Measurements from ENCODE around the gene PTX4. TPM values are rescaled to one million over a fixed set of nuclear protein-coding genes. Genes with fewer than 3 reads are reported as not detected.
A peak's percentile ranks its signal among the peaks of the same experiment; 100 is the strongest.

The PTX4 gene
- total RNA-seq, 1 donor from 2014 or later, result not detected

- DNase-seq, result no peak
- CTCF ChIA-PET, result no interaction called here
- no peak for TF ChIP-seq CTCF (IDR thresholded peaks at IDR 0.05)
- H3K27ac Mint-ChIP-seq, result no peak overlapping the region
- ATAC-seq (ENCODE audit: low read depth), result no peak
- POLR2A ChIA-PET, result interaction anchor here (0.6 to 1.7 kb wide), 6 partner anchors 12 to 58 kb away, joined by 3 to 12 read pairs (median 6); partner anchors contain the start of genes TELO2 and UQCC4
- intact Hi-C loops (cut with micrococcal nuclease), result no loop called here
- H3K36me3 Mint-ChIP-seq (ENCODE audit: low read depth), result peaks cover 5% of the 10 kb centered on the region
- H3K9me3 Mint-ChIP-seq, result peaks cover 3% of the 10 kb centered on the region
- peaks cover 62% of the 10 kb centered on the region for H3K4me1 Mint-ChIP-seq
- H3K4me3 Mint-ChIP-seq, result no peak overlapping the region
- no peaks in the 10 kb centered on the region for H3K27me3 Mint-ChIP-seq
Measured at GRCh38 chr16:1477033-1477432, 11.7 kb downstream of the PTX4 start.

GRCh38 chr16:1475552-1476114, 13.1 kb downstream of the PTX4 start:
- peaks cover 14% of the 10 kb centered on the region for H3K36me3 Mint-ChIP-seq (ENCODE audit: low read depth)
- POLR2A ChIA-PET, result interaction anchor here (0.9 to 1.7 kb wide), 3 partner anchors 17 to 202 kb away, joined by 3 to 8 read pairs (median 8); partner anchors contain the start of genes JPT2 and UQCC4
- TF ChIP-seq CTCF (IDR thresholded peaks at IDR 0.05), result no peak
- CTCF ChIA-PET, result no interaction called here
- peaks cover 63% of the 10 kb centered on the region for H3K4me1 Mint-ChIP-seq
- no peaks in the 10 kb centered on the region for H3K27me3 Mint-ChIP-seq
- DNase-seq, result no peak
- intact Hi-C loops (cut with micrococcal nuclease), result loop anchor here (1.0 kb wide), 5 partner anchors 16 to 137 kb away; partner anchors contain the start of genes CRAMP1, IFT140 and TELO2
- peak overlapping the region; percentile 92 for H3K27ac Mint-ChIP-seq
- peak overlapping the region; percentile 89 for H3K4me3 Mint-ChIP-seq
- H3K9me3 Mint-ChIP-seq, result no peaks in the 10 kb centered on the region
- no peak for ATAC-seq (ENCODE audit: low read depth)

- Mint-ChIP-seq H3K4me1 (peaks cover 63% of the 10 kb centered on the region), H3K9me3 (no peaks in the 10 kb centered on the region), H3K27me3 (no peaks in the 10 kb centered on the region), H3K4me3 (peak within 1 kb of the TSS; percentile 89), H3K36me3 (ENCODE audit: low read depth) (peaks cover 15% of the 10 kb centered on the region), H3K27ac (peak within 1 kb of the TSS; percentile 92)
- DNase-seq (peak; percentile 91), ATAC-seq (ENCODE audit: low read depth) (peak; percentile 84)
- ChIA-PET POLR2A (interaction anchor here (1.3 to 1.7 kb wide), 3 partner anchors 10 to 54 kb away, joined by 3 to 8 read pairs (median 8); partner anchors contain the start of gene UQCC4), CTCF (no interaction called here)
- TF ChIP-seq CTCF (IDR thresholded peaks at IDR 0.05), result no peak
- intact Hi-C loops (cut with micrococcal nuclease), result loop anchor here (1.0 kb wide), 5 partner anchors 16 to 137 kb away; partner anchors contain the start of genes CRAMP1, IFT140 and TELO2
Measured at GRCh38 chr16:1474796-1475551, 13.8 kb downstream of the PTX4 start, which contains the start of gene CLCN7. CLCN7 (minus strand) TSS chr16:1475028; CDS start chr16:1474974, 54 bp downstream.

- DNase-seq (no peak), ATAC-seq (ENCODE audit: low read depth) (peak; percentile 8)
- Mint-ChIP-seq H3K9me3 (no peaks in the 10 kb centered on the region), H3K36me3 (ENCODE audit: low read depth) (peaks cover 17% of the 10 kb centered on the region), H3K27ac (peak overlapping the region; percentile 76), H3K4me1 (peaks cover 65% of the 10 kb centered on the region), H3K27me3 (no peaks in the 10 kb centered on the region), H3K4me3 (peak overlapping the region; percentile 80)
- no peak for TF ChIP-seq CTCF (IDR thresholded peaks at IDR 0.05)
- intact Hi-C loops (cut with micrococcal nuclease), result no loop called here
- ChIA-PET CTCF (no interaction called here), POLR2A (interaction anchor here (1.5 to 3.7 kb wide), 2 partner anchors 9 to 18 kb away, joined by 3 to 23 read pairs; partner anchors contain the start of gene TELO2)
Measured at GRCh38 chr16:1474082-1474795, 14.5 kb downstream of the PTX4 start.

All from activated B cell treated with CpG ODN at 0.5 μM for 24 hours (primary cell).